Fibroblast of lung (primary cell): ENCODE results near the gene FKBP9. TPM values are rescaled to one million over a fixed set of nuclear protein-coding genes. Genes with fewer than 3 reads are reported as not detected.

Experiments used
- DNase-seq, 2 donors: peaks; one replicate each; pipeline versions ENCODE4 v3.0.0 to v3.0.0-alpha.2; 2010; ENCODE audit warnings: low read depth in 2 of 2
- H2AFZ ChIP-seq: 2 replicates; pipeline ENCODE4 v1.5.1; 2012; ENCODE audit warnings: low read length, control low read depth, inconsistent platforms
- H3K27ac ChIP-seq: 2 replicates; pipeline ENCODE4 v1.5.1; 2011; ENCODE audit warnings: low read length, control low read depth; ENCODE audit not compliant: insufficient read depth
- H3K27me3 ChIP-seq: 2 replicates; pipeline ENCODE4 v1.5.1; 2011; ENCODE audit warnings: mild to moderate bottlenecking, low read length; ENCODE audit not compliant: control insufficient read depth, insufficient read depth
- H3K36me3 ChIP-seq: 2 replicates; pipeline ENCODE4 v1.5.1; 2011; ENCODE audit warnings: low read length; ENCODE audit not compliant: control insufficient read depth, insufficient read depth
- H3K4me1 ChIP-seq: 2 replicates; pipeline ENCODE4 v1.5.1; 2011; ENCODE audit warnings: low read length; ENCODE audit not compliant: control insufficient read depth, insufficient read depth; ENCODE audit errors: extremely low read depth
- H3K4me2 ChIP-seq: 2 replicates; pipeline ENCODE4 v1.5.1; 2011; ENCODE audit warnings: low read length, control low read depth; ENCODE audit not compliant: insufficient read depth; ENCODE audit errors: extremely low read depth
- H3K4me3 ChIP-seq, 4 experiments: fragments of 200-600 bp in 1 of 4; sonication (generic) in 1 of 4; replicated peaks in 1 of 4; 2 replicates each; pipeline ENCODE4 v1.5.1; 2011 to 2016; ENCODE audit warnings: low read length in 4 of 4, low read depth in 3 of 4, mild to moderate bottlenecking in 3 of 4, control low read depth in 2 of 4, inconsistent platforms in 1 of 4, mixed read lengths in 1 of 4; ENCODE audit not compliant: insufficient read depth in 1 of 4; ENCODE audit errors: control extremely low read depth in 1 of 4
- H3K79me2 ChIP-seq: 2 replicates; pipeline ENCODE4 v1.5.1; 2012; ENCODE audit warnings: mild to moderate bottlenecking, low read length, inconsistent platforms; ENCODE audit not compliant: control insufficient read depth, insufficient read depth
- H3K9ac ChIP-seq: 2 replicates; pipeline ENCODE4 v1.5.1; 2011; ENCODE audit warnings: mild to moderate bottlenecking, low read length, control low read depth; ENCODE audit not compliant: insufficient read depth
- H3K9me3 ChIP-seq: 2 replicates; pipeline ENCODE4 v1.5.1; 2012; ENCODE audit warnings: low read depth, low read length; ENCODE audit not compliant: control insufficient read depth, insufficient read depth
- H4K20me1 ChIP-seq: 2 replicates; pipeline ENCODE4 v1.5.1; 2011; ENCODE audit warnings: low read length; ENCODE audit not compliant: control insufficient read depth, insufficient read depth; ENCODE audit errors: extremely low read depth
- CTCF ChIP-seq, 2 donors: IDR thresholded peaks in 1 of 2; conservative IDR thresholded peaks in 1 of 2; 1 replicate in 1 of 2; 2 replicates in 1 of 2; pipeline ENCODE4 v1.5.1; 2011 to 2012; ENCODE audit warnings: low read length in 2 of 2, control low read depth in 1 of 2, inconsistent platforms in 1 of 2, low read depth in 1 of 2, mild to moderate bottlenecking in 1 of 2
- EZH2 ChIP-seq: IDR thresholded peaks from 2 replicates; pipeline ENCODE4 v1.5.1; 2012; ENCODE audit warnings: low read length, control low read depth, mild to moderate bottlenecking; ENCODE audit errors: missing control alignments
- polyA plus RNA-seq, 2 donors: library from polyadenylated mRNA; depleted of rRNA in 1 of 2; stranded (reverse) in 1 of 2; unstranded in 1 of 2; fragments of >200 nt; gene quantifications; 2 replicates each; pipeline ENCODE4 v1.2.1, GENCODE V29; 2011 to 2012; ENCODE audit warnings: missing spikeins in 1 of 2
- total RNA-seq: library from RNA; depleted of rRNA; stranded (reverse); fragments of >200 nt; gene quantifications from 2 replicates; pipeline ENCODE4 v1.2.1, GENCODE V29; 2014

The FKBP9 gene
- total and polyA plus RNA-seq, 2 donors (not counting 1 experiment from before 2014, with no cell fraction given), result 230 to 242 TPM

- DNase-seq, result no peak
- H3K4me3 ChIP-seq, result no peak overlapping the region
These were observed 52.5 kb downstream of the FKBP9 start for GRCh38 chr7:33009734-33010133.

DNA sequence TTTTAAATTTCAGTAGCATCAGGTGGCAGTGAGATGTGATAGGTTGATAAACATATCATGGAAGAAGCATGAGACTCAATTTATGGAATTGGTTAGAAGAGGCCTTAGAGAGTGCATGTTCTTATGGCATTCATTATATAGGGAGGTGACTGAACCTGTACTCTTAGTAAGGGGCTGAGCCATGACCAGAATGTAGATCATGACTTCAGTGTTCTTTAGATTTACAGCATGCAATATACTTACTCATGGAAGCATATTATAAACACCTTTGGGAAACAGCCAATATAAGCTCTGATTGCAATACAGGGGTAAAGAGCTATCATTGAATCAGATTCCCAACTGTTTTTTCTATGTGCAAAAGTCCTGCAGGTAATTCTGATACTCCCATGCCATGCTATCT is 55.1 kb downstream of the FKBP9 start:
- Histone ChIP-seq H4K20me1 (no peaks in the 10 kb centered on the region), H3K27ac (no peak overlapping the region), H3K4me1 (no peaks in the 10 kb centered on the region), H3K4me3 (no peak overlapping the region), H3K9me3 (no peaks in the 10 kb centered on the region), H3K79me2 (no peaks in the 10 kb centered on the region), H2AFZ (no peak overlapping the region), H3K36me3 (peaks cover 2% of the 10 kb centered on the region), H3K9ac (no peak overlapping the region), H3K27me3 (no peaks in the 10 kb centered on the region), H3K4me2 (no peak overlapping the region)
- DNase-seq, result no peak
- no peak for TF ChIP-seq CTCF (conservative IDR thresholded peaks at IDR 0.05 in 1 of 2, IDR thresholded peaks at IDR 0.05 in 1 of 2; ENCODE audit: low read depth in 1 of 2, low read length in 2 of 2)
- no peak for TF ChIP-seq EZH2

More at GRCh38 chr7:33009734-33010133, 52.5 kb downstream of the FKBP9 start:
- Histone ChIP-seq H3K4me2 (no peak overlapping the region), H3K9me3 (no peaks in the 10 kb centered on the region), H3K36me3 (peaks cover 2% of the 10 kb centered on the region), H3K27me3 (no peaks in the 10 kb centered on the region), H3K79me2 (no peaks in the 10 kb centered on the region), H3K9ac (no peak overlapping the region), H3K4me1 (no peaks in the 10 kb centered on the region), H3K27ac (no peak overlapping the region), H4K20me1 (no peaks in the 10 kb centered on the region), H2AFZ (no peak overlapping the region)
- no peak for TF ChIP-seq CTCF (conservative IDR thresholded peaks at IDR 0.05 in 1 of 2, IDR thresholded peaks at IDR 0.05 in 1 of 2; ENCODE audit: low read depth in 1 of 2, low read length in 2 of 2)
- TF ChIP-seq EZH2, result no peak

DNA sequence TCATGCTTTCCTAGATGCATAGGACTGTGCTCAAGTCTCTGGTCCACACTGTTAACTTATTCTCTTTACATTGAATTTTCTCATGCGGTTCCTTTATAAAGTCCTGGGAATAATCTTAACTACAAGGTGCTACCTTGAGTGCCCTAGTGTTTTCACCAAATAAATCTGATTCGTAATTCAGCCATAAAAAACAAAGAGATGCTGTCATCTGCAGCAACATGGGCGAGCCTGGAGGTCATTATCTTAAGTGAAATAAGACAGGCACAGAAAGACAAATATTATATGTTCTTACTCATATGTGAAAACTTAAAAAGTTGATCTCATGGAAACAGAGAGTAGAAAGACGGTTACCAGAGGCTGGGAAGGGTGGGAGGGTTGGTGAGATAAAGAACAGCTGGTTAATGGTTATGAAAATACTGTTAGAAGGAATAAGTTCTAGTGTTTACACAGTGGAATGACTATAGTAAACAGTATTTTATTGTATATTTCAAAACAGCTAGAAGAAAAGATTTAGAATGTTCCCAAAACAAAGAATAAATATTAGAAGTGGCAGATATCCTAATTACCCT is 67.0 kb downstream of the FKBP9 start:
- Histone ChIP-seq H3K4me2 (no peak overlapping the region), H3K27me3 (no peaks in the 10 kb centered on the region), H3K79me2 (no peaks in the 10 kb centered on the region), H3K36me3 (no peaks in the 10 kb centered on the region), H3K4me3 (no peak overlapping the region), H4K20me1 (no peaks in the 10 kb centered on the region), H3K27ac (no peak overlapping the region), H3K9me3 (no peaks in the 10 kb centered on the region), H3K4me1 (no peaks in the 10 kb centered on the region), H3K9ac (no peak overlapping the region), H2AFZ (no peak overlapping the region)
- DNase-seq, result peak in 1 of 2 donors; percentile 70
- TF ChIP-seq EZH2 (no peak), CTCF (conservative IDR thresholded peaks at IDR 0.05 in 1 of 2, IDR thresholded peaks at IDR 0.05 in 1 of 2; ENCODE audit: low read depth in 1 of 2, low read length in 2 of 2) (no peak)
